Lower leg skin (tissue), 3 donors: ENCODE measurements around the gene BTBD17.

ENCODE experiments used
- POLR2A ChIP-seq, 2 donors: fragments of 450-650 bp; IDR thresholded peaks; one replicate each; pipeline ENCODE4 v1.6.1; 2016 to 2017; ENCODE audit warnings: antibody characterized with exemption in 2 of 2, mild to moderate bottlenecking in 1 of 2, moderate library complexity in 1 of 2
- TF ChIP-seq, protein P1 (sequence below), 3 donors: fragments of 450-650 bp; IDR thresholded peaks; one replicate each; pipeline ENCODE4 v1.5.1; 2016; ENCODE audit warnings: antibody characterized with exemption in 3 of 3, mild to moderate bottlenecking in 3 of 3, moderate library complexity in 2 of 3

DNA sequence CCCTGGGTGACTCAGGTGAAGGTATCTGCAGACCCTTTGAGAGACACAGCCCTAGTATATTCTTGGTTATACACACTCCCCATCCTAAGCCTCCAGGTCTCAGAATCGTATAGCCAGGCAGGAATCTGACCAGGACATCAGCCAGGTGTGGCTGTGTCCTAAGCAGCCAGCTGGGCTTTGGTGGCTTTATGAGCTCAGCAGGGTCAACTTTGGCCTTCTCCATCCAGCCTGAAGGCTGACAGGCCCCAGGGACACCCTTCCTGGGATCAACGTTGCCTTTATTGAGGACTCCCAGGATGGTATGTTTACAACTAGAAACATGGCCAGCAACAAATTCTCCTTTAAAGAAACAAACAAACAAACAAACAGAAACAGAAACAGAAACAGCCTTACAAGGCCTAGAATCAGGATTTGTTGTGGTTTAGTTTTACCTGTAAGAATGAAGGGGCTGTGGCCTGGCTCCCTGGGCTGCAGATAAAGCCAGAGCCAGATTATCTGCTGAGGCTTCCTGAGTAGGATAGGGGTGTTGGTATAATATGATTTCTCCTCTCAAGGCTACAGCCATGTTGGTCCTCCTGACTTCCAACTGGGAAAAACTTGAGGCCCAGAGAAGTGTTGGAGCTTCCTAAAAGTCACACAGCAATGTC lies 27.2 kb downstream of the BTBD17 start:
- TF ChIP-seq, protein P1, sequence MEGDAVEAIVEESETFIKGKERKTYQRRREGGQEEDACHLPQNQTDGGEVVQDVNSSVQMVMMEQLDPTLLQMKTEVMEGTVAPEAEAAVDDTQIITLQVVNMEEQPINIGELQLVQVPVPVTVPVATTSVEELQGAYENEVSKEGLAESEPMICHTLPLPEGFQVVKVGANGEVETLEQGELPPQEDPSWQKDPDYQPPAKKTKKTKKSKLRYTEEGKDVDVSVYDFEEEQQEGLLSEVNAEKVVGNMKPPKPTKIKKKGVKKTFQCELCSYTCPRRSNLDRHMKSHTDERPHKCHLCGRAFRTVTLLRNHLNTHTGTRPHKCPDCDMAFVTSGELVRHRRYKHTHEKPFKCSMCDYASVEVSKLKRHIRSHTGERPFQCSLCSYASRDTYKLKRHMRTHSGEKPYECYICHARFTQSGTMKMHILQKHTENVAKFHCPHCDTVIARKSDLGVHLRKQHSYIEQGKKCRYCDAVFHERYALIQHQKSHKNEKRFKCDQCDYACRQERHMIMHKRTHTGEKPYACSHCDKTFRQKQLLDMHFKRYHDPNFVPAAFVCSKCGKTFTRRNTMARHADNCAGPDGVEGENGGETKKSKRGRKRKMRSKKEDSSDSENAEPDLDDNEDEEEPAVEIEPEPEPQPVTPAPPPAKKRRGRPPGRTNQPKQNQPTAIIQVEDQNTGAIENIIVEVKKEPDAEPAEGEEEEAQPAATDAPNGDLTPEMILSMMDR (IDR thresholded peaks at IDR 0.05), result no peak
- no peak for TF ChIP-seq POLR2A (IDR thresholded peaks at IDR 0.05)
